Activated CD4-positive, alpha-beta T cell treated with anti-CD3 and anti-CD28 coated beads, Interleukin-2, amount 50 U/mL, for 24 hours (primary cell): ENCODE measurements around the gene GMFB.

ENCODE experiments used
- DNase-seq, 2 donors: peaks; one replicate each; pipeline ENCODE4 v3.0.0-alpha.2; 2020; ENCODE audit warnings: low read depth in 1 of 2, low spot score in 1 of 2

Gene GMFB

GRCh38 chr14:54493293-54493692 is 4.5 kb upstream of the GMFB start:
- DNase-seq = no peak

- DNase-seq = no peak
These were observed 1.8 kb upstream of the GMFB start for GRCh38 chr14:54490445-54491175.

- no peak for DNase-seq
These were observed 1.1 kb upstream of the GMFB start for GRCh38 chr14:54489731-54490444.

GRCh38 chr14:54489318-54489683 is 521 bp upstream of the GMFB start:
- no peak for DNase-seq

GRCh38 chr14:54488318-54488645 is 498 bp downstream of the GMFB start:
- DNase-seq = peak in 1 of 2 donors; percentile 7

GRCh38 chr14:54487771-54488170 is 1.0 kb downstream of the GMFB start:
- no peak for DNase-seq

- no peak for DNase-seq
These were observed 2.1 kb downstream of the GMFB start for GRCh38 chr14:54486685-54487084.

- DNase-seq = no peak
These were observed 4.9 kb downstream of the GMFB start for GRCh38 chr14:54483846-54484245.

GRCh38 chr14:54483073-54483745 is 5.6 kb downstream of the GMFB start:
- no peak for DNase-seq

GRCh38 chr14:54481695-54482094 is 7.1 kb downstream of the GMFB start:
- no peak for DNase-seq

GRCh38 chr14:54480830-54481562 is 7.8 kb downstream of the GMFB start:
- no peak for DNase-seq

GRCh38 chr14:54478636-54479215 is 10.1 kb downstream of the GMFB start:
- no peak for DNase-seq

GRCh38 chr14:54475911-54476310 is 12.9 kb downstream of the GMFB start:
- no peak for DNase-seq

- no peak for DNase-seq
These were observed 13.4 kb downstream of the GMFB start for GRCh38 chr14:54475187-54475899.

GRCh38 chr14:54474232-54474793 is 14.5 kb downstream of the GMFB start:
- no peak for DNase-seq

GRCh38 chr14:54472315-54472714 is 16.5 kb downstream of the GMFB start:
- no peak for DNase-seq

GRCh38 chr14:54471641-54472040 is 17.1 kb downstream of the GMFB start:
- DNase-seq = no peak

GRCh38 chr14:54470701-54471100 is 18.1 kb downstream of the GMFB start:
- no peak for DNase-seq

- no peak for DNase-seq
These were observed 21.5 kb downstream of the GMFB start for GRCh38 chr14:54467280-54467679.

GRCh38 chr14:54465654-54466053 is 23.1 kb downstream of the GMFB start:
- DNase-seq = no peak
